Fibroblast of skin of right biceps (primary cell): ENCODE measurements around the gene SELPLG.
"Not testable (repeated sequence)": the region's sequence is repeated elsewhere in the genome, so short reads cannot be mapped to it uniquely, and the experiment has no call there.

Experiments used
- DNase-seq: peaks from one replicate; pipeline ENCODE4 v3.0.0-alpha.2; 2013

The SELPLG gene

GRCh38 chr12:108637222-108637971, 3.7 kb upstream of the SELPLG start:
- DNase-seq = no peak

- DNase-seq = no peak
Measured at GRCh38 chr12:108635997-108636808, 2.5 kb upstream of the SELPLG start.

- no peak for DNase-seq
Measured at GRCh38 chr12:108635201-108635996, 1.7 kb upstream of the SELPLG start.

- no peak for DNase-seq
Measured at GRCh38 chr12:108634341-108634751, 652 bp upstream of the SELPLG start.

GRCh38 chr12:108633081-108633533, 587 bp downstream of the SELPLG start:
- DNase-seq = no peak

- not testable (repeated sequence) for DNase-seq
Measured at GRCh38 chr12:108631261-108631660, 2.4 kb downstream of the SELPLG start.

- peak; percentile 75 for DNase-seq
Measured at GRCh38 chr12:108630481-108631207, 3.0 kb downstream of the SELPLG start.

- DNase-seq = peak; percentile 91
Measured at GRCh38 chr12:108629824-108630476, 3.7 kb downstream of the SELPLG start.

- DNase-seq = no peak
Measured at GRCh38 chr12:108629151-108629550, 4.5 kb downstream of the SELPLG start.

- DNase-seq = no peak
Measured at GRCh38 chr12:108627134-108627920, 6.4 kb downstream of the SELPLG start.

- no peak for DNase-seq
Measured at GRCh38 chr12:108625228-108625627, 8.5 kb downstream of the SELPLG start.

GRCh38 chr12:108623577-108623976, 10.1 kb downstream of the SELPLG start:
- DNase-seq = no peak

GRCh38 chr12:108622921-108623514, 10.7 kb downstream of the SELPLG start:
- DNase-seq = no peak

- peak; percentile 68 for DNase-seq
Measured at GRCh38 chr12:108622421-108622820, 11.3 kb downstream of the SELPLG start.

GRCh38 chr12:108621161-108621560, 12.5 kb downstream of the SELPLG start:
- DNase-seq = no peak

- DNase-seq = peak; percentile 44
Measured at GRCh38 chr12:108620236-108620879, 13.3 kb downstream of the SELPLG start.

- no peak for DNase-seq
Measured at GRCh38 chr12:108619369-108620160, 14.1 kb downstream of the SELPLG start.

- DNase-seq = not testable (repeated sequence)
Measured at GRCh38 chr12:108618953-108619274, 14.8 kb downstream of the SELPLG start.
